Urothelium cell line (cell line): Measurements from ENCODE around the gene SH2D3C.
"Not testable (repeated sequence)": the region's sequence is repeated elsewhere in the genome, so short reads cannot be mapped to it uniquely, and the experiment has no call there.

ENCODE experiments used
- DNase-seq: peaks from one replicate; pipeline ENCODE4 v3.0.0; 2011; ENCODE audit warnings: low spot score, mixed read lengths
- FAIRE-seq: peaks from 2 replicates; lab custom pipeline; 2011; peaks lifted over from hg19 to GRCh38; lab: Jason Lieb, UNC

The SH2D3C gene

DNA sequence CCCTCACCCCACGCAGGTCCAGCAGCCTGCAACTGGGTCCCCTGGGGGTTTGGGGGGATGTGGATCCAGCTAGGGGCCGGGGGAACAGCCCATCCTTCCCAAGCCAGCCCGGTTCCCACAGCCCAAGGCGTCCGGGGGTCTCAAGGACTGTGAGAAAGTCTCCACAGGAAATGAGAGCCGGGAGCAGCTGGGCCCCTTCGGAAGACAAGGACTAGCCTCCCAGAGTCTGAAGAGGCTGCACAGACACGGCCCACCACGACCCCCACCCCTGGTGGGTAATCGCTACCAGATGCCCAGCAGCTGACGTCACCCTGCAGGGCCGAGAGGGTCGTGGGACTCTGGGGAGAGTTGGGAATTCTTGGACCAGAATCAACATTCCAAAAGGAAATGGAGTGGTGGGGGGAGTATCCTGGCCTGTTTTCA is 10.5 kb downstream of the SH2D3C start:
- FAIRE-seq = no peak

DNA sequence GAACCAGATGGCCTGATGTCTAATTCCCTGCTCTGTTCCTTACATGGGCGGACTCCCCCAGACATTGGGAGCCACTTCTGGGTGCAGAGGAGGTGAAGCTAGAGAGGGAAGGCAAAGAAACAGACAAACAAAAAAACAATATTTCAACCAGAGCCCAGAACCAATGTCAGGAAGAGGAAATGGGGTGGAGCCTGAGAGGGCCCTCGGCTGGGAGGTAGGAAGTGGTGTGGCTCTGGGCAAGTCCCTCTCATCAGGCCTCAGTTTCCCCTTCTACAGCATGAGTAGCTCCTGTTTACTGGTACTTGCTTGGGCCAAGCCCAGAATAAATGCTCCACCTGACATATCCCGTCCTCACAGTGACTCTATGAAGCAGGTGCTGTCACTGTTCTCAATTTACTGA is 11.1 kb downstream of the SH2D3C start:
- FAIRE-seq (no peak), DNase-seq (no peak)

More for the DNA sequence above, 10.5 kb downstream of the SH2D3C start:
- DNase-seq = no peak

DNA sequence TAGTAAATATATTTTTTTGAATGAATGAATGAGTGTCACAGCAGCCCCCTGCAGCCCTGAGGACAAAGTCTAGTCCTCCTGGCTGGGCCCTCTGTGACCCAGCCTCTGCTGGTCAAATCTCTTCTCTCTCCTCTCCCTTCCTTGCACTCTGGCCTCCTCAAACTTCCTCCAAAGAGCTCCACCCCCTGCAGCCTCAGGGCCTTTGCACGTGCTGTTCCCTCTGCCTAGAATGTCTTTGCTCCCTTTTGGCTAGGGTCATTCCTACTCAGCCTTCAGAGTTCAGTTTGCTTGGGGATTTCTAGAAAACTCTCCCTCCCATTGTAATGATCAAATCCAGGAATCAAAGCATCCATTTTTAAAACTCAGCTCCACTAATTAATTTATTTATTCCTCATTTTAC is 13.0 kb downstream of the SH2D3C start:
- DNase-seq (no peak), FAIRE-seq (no peak)

DNA sequence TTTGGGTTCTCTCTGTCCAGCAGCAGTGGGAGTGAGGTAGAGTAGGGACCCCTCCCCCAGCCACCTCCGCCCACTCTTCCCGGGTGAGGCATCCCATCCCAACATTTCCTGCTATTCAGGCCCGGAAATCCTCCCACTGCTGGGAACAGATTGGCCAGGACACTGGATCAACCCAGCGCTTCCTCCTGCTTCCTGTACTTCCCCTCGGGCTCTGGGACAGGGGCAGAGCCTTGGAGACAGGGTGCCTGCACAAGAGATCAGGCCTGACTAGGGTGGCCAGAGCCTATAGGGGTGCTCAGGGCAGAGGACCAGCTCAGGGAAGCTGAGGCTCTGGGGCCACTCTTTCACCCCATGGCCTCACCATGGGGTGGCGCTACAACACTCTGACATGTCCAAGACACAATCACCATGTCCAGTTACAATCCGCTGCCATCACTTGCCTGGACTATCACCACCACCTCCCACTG is 14.5 kb downstream of the SH2D3C start:
- no peak for FAIRE-seq
- no peak for DNase-seq

- FAIRE-seq = no peak
- no peak for DNase-seq
These were observed 16.3 kb downstream of the SH2D3C start for GRCh38 chr9:127762111-127762676.

DNA sequence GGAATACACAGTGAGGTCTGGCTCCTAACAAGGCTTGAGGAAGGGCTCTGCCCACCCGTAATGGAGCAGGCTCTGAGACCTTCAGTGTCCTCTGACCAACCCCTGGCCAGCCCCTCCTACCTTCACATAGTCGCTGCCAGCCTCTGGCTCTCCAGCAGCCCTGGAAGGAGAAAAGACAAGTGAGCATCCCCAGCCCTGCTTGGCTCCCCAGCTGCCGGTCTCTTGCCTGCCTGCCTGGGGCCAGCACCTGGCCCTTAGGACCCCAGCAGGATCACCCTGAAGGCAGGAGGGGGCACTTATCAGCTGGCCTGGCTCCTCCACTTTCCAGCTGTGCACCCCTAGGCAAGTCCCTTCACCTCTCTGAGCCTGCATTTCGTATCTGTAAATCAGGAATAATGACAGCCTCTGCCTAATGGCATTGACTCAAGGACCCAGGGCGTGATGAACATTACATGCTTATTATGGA is 16.9 kb downstream of the SH2D3C start:
- DNase-seq (no peak), FAIRE-seq (no peak)

- no peak for DNase-seq
- no peak for FAIRE-seq
These were observed 17.4 kb downstream of the SH2D3C start for GRCh38 chr9:127761061-127761460.

DNA sequence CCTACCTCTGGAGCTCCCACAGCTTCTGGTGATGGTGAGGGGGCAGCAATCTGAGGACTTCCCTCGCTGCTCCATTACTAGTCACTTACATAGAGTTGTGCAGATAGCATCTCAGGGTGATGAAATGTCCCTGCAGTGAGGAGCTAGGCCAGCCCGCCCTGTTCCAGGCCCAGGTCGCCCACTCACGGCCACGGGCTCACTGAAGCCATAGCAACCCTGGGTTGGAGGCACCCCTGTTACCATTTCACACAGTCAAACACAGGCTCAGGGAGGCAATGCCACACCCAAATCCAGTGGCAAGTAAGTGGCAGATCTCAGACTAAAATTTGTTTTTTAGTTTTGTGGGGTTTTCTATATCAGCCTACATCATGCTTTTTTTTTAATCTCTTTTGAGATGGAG is 19.6 kb downstream of the SH2D3C start:
- no peak for DNase-seq
- FAIRE-seq = no peak

- not testable (repeated sequence) for FAIRE-seq, DNase-seq
These were observed 21.7 kb downstream of the SH2D3C start for GRCh38 chr9:127756776-127757175.

GRCh38 chr9:127756233-127756632 is 22.2 kb downstream of the SH2D3C start:
- DNase-seq (no peak), FAIRE-seq (no peak)

- no peak for FAIRE-seq
- DNase-seq = no peak
These were observed 23.1 kb downstream of the SH2D3C start for GRCh38 chr9:127755061-127756060.

DNA sequence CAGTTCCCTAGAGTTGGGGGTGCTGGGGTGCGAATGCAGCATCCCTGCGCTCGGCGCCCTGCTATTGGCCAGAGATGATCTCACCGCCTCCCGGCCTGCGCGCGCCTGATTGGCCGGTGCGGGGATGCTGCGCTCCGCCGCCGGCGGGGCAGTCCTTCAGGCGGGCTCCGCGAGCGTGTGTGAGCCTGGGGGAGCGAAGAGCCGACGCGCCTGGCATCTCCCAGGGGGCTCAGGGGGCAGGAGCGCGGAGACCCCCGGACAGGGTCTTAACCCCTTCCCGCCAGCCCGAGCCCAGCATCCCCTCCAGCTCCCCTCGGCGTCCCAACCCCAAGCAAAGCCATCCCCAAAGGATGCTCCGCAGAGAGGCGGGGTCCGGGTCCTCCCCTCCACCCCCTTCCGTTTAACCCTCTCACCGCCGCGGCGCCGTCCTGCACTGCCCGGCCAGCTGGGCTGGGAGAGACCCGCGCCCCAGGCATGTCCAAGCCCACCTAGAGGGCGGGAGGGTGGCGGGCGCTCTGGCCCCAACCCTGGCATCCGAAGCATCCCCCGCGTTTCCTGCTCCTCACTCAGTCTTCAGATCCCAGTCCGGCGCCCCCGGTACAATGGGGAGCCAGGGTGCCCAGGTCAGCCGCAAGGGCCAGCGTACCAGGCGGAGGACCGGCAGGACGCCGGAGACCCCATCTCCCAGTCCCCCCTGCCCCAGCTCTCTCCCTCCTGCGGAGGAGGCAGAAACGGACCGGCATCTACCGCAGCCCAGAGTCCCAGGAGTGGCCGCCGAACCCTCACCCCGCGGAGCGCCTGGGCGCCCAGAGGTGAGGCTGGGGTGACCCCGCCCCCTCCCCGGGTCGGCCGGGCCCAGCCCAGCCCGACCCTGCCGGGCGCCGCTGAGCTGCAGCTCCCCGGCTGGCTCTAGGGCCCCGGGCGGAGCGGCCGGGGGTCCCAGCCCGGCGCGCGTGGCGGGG is 24.1 kb downstream of the SH2D3C start:
- no peak for FAIRE-seq
- DNase-seq = peak; percentile 73

GRCh38 chr9:127753622-127754021 is 24.8 kb downstream of the SH2D3C start:
- no peak for FAIRE-seq

GRCh38 chr9:127753148-127753547 is 25.3 kb downstream of the SH2D3C start:
- no peak for FAIRE-seq
- DNase-seq = no peak

More at GRCh38 chr9:127753622-127754021, 24.8 kb downstream of the SH2D3C start:
- no peak for DNase-seq

GRCh38 chr9:127751269-127752054 is 27.0 kb downstream of the SH2D3C start:
- peak; percentile 33 for DNase-seq
- no peak for FAIRE-seq

DNA sequence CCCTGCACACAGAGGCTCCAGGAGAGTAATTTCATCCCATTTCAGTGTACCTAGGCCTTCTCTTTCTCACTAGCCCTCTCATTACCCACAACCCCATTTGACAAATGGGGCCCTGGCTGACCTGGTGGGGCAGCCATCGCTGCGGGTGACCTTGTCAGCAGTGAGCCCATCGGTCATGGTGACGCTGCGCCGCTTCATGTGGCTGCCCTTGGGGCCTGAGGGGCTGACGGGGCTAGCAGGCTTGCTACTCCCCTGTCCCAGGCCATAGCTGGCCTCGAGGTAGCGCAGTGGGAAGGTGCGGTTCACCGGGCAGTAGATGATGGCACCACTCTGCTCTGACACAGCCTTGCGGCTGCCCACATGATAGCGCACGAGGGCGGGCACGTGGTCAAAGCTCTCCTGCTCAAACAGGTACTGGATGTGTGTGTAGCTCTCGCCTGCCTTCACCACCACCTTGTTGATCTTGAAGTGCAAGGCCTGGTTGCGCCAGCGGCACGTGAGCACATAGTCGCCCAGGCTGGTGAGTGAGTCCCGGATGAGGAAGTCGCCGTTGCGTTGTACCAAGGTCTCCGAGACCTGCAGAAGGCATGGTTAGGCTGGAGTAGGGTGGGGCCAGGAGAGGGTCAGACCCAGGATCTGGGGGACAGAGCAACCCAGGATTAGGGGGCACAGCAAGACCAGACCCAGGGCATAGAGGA is 29.2 kb downstream of the SH2D3C start:
- FAIRE-seq = no peak

GRCh38 chr9:127746959-127747569 is 31.4 kb downstream of the SH2D3C start:
- no peak for DNase-seq
- no peak for FAIRE-seq

More for the DNA sequence above, 29.2 kb downstream of the SH2D3C start:
- no peak for DNase-seq

DNA sequence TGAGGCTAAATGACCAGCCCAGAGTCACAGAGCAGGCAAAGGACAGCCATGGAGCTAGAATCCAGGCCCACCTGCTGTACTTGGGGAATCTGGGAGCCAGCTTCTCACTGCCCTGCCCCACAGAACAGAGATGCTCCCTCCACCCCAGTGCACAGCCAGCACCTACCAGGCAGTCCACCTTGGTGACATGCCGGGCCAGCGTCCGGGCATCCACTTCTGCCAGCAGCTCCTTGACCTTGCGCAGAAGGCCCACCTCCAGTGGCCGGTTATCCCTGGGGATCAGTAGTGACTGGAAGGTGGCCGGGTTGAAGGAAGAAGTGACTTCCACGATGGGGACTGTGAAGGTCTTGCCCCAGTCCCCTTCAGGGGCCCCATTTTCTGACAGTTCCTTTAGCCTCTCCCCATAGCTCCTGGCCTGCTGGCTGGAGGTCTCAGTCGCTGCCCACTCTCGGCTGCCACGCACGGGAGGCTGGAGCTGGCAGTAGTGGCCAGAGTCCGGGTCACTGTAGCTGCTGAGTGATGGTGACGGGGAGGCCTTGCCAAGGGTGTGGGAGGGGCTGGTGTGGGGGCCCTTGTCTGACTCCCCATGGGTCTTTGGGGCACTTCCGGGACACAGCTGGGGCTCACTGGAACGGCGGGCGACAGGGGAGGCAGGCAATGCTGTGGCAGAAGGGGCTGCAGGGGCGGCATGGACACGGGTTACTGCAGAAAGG is 33.9 kb downstream of the SH2D3C start:
- FAIRE-seq = no peak
- no peak for DNase-seq
